ENCODE results near the gene PLEKHD1.
"Not testable (repeated sequence)": the region's sequence is repeated elsewhere in the genome, so short reads cannot be mapped to it uniquely, and the experiment has no call there.

Gene PLEKHD1

DNA sequence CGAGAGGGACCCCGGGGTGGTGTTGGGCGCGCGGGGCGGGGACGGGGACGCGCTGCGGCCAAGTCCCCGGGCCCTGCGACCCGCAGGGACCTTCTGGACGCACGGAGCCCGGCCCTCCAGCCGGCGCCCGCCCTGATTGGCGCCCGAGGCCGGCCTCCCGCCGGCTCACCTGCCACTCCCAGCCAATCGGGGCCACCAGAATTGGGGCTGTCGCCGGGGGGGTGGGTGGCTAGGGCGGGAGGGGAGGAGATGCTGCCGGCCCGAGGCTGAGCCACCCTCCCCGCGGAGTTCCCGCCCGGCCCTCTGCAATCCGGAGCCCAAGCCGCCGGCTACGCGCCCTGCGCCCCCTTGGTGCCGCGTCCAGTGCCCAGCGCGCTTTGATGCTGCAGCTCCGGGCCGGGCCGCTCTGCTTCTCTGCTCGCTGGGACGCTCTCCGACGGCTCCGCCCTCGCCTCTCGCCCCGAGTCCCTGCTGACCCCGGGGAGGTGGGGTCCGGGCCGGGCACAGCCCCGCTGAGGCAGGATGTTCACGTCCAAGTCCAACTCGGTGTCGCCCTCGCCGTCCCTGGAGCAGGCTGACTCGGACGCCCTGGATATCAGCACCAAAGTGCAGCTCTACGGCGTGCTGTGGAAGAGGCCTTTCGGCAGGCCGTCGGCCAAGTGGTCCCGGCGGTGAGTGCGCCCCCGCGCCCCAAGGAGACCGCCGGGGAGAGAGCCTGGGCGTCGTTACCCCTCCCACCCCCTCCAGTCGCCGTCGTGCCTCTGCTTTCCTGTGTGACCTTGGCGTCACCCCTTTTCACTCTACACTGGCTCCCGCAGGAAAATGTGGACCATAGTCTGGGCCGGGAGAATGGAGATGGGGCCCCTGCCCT is at the start of gene PLEKHD1:
Gene PLEKHD1, plus strand, starts transcription at position 285 of the 871 bp plus-strand sequence. Its CDS starts 238 bp downstream, at position 523.
- no peak for DNase-seq (ENCODE audit: low read depth)

DNA sequence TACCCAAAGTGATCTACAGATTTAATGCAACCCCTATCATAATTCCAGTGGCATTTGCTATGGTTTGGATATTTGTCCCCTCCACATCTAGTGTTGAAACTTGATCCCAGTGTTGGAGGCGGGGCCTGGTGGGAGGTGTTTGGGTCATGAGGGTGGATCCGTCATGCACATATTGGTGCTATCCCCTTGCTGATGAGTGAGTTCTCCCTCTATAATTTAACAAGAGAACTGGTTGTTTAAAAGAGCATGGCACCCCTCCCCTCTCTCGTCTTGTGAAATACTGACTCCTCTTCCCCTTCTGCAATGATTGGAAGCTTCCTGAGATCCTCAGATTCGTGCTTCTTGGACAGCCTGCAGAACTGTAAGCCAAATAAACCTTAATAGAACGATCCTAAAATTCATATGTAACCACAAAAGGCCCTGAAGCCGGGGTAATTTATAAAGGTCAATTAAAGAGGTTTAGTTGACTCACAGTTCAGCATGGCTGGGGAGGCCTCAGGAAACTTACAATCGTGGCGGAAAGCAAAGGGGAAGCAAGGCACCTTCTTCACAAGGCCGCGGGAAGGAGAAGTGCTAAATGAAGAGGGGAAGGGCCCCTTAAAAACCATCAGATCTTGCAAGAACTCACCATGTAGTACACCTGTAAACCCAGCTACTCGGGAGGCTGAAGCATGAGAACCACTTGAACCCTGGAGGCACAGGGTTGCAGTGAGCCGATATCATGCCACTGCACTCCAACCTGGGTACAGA is 44.8 kb upstream of the PLEKHD1 start:
- DNase-seq (ENCODE audit: low read depth), result no peak

DNA sequence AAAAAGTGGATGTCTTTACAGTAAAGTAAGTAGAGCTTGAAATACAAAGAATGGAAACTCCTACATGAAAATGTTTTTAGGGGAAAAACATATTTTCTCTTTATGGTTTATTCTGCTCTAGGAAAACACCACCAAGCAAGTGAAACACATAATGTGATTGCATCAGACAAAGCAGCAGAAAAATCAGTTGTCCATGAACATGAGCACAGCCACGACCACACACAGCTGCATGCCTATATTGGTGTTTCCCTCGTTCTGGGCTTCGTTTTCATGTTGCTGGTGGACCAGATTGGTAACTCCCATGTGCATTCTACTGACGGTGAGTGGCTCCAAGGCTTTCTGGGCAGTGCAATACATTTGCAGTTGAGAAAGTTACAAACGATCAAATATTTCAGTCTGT is 42.6 kb upstream of the PLEKHD1 start:
- DNase-seq (ENCODE audit: low read depth), result no peak

DNA sequence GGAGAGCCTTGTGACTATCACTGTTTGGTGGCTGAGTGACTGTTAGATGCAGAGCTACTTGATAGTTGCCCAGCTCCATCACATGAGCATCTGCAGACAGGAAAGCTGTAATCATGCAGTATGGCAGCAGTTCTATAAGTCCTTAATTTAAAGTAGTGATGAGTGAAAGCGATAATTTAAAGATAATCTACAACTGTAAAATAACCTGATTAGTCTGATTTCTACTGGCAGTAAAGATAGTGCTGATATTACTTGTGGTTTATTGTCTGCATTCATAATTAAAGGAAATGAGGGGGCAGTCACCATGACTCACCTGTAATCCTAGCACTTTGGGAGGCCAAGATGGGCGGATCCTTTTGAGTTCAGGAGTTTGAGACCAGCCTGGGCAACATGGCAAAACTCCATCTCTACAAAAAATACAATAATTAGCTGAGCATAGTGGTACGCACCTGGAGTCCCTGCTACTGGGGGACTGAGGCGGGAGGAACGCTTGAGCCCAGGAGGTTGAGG is 41.2 kb upstream of the PLEKHD1 start:
- DNase-seq (ENCODE audit: low read depth), result no peak

DNA sequence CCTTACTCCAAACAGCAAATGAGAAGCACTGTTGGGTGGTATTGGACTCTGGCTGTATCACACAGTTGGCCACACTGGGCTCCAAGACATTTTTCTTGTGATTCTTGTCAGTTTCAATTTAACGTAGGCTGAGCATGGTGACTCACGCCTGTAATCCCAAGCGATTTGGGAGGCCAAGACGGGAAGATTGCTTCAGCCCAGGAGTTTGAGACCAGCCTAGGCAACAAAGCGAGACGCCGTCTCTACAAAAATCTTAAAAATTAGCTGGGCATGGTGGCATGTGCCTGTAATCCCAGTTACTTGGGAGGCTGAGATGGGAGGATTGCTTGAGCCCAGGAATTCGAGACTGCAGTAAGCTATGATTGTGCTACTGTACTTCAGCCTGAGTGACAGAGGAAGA is 35.3 kb upstream of the PLEKHD1 start:
- DNase-seq (ENCODE audit: low read depth), result no peak

DNA sequence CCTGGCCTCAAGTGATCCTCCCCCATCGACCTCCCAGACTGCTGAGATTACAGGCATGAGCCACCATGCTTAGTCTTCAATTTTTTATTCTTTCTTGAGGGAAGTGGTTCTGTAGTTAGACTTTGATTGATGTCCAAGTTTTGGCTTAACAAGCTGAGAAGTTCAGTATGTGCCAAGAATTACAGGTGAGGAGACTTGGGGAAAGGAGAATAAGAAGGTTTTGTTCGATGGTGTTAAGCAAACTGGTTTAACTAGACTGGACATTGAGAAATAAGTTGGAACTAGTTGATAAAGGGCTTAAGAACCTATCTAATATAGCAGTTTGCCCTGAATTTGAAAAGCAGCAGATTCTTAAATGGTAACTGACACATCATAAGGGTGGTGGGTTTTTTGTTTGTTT is 32.6 kb upstream of the PLEKHD1 start:
- DNase-seq (ENCODE audit: low read depth), result no peak

DNA sequence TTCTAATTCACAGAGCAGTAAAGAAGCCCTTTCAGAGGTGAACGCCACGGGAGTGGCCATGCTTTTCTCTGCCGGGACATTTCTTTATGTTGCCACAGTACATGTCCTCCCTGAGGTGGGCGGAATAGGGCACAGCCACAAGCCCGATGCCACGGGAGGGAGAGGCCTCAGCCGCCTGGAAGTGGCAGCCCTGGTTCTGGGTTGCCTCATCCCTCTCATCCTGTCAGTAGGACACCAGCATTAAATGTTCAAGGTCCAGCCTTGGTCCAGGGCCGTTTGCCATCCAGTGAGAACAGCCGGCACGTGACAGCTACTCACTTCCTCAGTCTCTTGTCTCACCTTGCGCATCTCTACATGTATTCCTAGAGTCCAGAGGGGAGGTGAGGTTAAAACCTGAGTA is 26.2 kb upstream of the PLEKHD1 start:
- no peak for DNase-seq (ENCODE audit: low read depth)

DNA sequence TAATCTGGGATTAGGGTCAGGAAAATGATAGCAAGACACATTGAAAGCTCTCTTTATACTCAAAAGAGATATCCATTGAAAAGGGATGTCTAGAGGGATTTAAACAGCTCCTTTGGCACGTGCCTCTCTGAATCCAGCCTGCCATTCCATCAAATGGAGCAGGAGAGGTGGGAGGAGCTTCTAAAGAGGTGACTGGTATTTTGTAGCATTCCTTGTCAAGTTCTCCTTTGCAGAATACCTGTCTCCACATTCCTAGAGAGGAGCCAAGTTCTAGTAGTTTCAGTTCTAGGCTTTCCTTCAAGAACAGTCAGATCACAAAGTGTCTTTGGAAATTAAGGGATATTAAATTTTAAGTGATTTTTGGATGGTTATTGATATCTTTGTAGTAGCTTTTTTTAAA is 25.4 kb upstream of the PLEKHD1 start:
- DNase-seq (ENCODE audit: low read depth), result no peak

DNA sequence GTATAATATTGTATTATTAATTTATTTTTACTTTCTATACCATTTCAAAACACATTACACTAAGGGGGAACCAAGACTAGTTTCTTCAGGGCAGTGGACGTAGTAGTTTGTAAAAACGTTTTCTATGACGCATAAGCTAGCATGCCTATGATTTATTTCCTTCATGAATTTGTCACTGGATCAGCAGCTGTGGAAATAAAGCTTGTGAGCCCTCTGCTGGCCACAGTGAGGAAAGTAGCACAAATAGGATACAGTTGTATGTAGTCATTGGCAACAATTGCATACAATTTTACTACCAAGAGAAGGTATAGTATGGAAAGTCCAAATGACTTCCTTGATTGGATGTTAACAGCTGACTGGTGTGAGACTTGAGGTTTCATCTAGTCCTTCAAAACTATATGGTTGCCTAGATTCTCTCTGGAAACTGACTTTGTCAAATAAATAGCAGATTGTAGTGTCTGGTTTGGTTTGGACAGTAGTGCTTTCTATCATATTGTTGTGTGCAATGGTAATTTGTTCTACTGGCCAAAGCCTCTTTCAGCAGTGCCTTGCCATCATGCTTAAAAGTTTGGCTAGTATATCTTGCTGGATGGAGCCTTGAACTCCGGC is 24.3 kb upstream of the PLEKHD1 start:
- DNase-seq (ENCODE audit: low read depth), result peak; percentile 85

DNA sequence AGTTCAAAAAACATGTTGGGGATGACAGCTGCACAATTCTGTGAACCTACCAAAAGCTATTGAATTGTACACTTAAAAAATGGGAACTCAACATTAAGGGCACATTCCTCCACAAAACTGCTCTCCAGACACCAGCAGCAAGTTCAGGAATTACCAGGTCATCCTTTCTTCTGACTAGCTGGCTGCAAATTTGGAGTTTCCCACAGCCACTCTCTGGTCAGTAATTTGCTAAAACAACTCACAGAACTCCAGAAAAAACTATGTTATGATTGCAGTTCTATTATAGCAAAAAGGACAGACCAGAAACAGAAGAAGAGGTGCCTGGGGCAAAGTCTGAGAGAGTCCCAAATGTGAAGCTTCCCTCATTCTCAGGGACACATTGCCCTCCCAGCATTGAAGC is 20.1 kb upstream of the PLEKHD1 start:
- no peak for DNase-seq (ENCODE audit: low read depth)

DNA sequence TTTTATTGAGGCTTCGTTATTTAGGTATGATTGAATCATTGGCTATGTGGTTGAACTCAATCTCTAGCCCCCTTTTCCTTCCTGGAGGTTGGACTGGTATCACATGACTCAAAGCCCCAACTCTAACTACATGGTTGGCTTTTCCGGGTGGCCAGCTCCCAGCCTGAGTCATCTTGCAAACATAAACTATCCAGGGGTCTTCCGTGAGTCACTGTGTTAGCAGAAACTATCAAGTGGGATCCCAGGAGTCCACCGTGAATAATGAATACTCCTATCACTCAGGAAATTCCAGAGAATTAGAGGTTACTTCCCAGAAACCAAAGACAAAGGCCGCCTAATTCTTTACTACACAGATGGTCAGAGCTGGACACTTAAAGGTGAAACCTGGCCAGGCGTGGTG is 19.7 kb upstream of the PLEKHD1 start:
- DNase-seq (ENCODE audit: low read depth), result no peak

DNA sequence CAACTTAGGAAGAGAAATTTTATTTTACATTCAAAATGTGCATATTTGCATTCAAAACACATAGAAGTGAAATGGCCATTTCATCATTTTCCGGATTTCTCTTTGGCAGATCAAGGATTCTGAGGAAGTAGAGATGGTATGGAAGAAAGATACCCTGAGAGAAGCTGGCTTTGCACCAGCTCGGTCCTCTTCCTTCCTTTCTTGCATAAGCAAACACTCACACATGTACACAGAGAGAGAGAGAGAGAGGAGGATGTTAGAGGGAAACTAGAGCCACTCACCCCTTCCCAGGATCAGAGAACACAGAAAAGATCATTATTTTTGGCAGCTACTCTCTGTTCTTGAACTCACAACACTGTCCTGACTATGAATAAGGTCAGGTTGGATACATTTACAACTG is 15.6 kb upstream of the PLEKHD1 start:
- DNase-seq (ENCODE audit: low read depth), result no peak

DNA sequence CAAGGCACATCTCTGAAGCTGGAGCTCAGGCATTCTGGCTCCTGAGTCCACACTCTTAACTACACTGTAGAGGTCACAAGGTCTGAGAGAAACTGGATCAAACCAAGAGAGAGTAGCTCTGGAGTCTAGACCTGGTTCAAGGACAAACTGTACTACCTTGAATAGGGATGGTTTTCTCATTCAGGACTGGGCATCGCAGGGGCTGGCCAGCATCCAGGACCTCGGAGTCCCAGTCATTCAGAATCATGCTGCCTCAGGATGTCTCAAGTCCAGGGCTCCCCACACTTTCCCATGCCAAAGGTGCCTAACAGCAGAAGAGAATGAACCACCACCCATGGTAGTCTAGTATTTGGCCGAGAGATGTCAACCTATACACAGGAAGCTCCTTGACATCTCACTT is 13.1 kb upstream of the PLEKHD1 start:
- no peak for DNase-seq (ENCODE audit: low read depth)

DNA sequence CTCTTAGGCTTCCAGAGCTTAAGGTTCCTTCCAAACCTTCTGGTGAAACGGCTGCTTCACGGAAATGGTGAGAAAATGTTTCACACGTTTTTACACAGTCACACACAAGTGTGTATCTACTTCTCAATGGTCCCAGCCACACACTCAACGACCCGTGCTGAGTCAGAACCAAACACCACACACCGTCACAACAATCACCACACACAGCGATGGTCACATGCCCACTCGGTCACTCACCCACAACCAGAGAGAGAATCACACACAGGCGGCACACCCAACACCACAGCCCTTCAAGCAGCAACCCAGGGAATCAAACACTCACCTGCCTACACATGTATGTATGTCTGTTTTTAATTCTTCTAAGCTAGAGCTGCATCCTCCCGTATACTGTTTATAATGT is 12.6 kb upstream of the PLEKHD1 start:
- DNase-seq (ENCODE audit: low read depth), result no peak

DNA sequence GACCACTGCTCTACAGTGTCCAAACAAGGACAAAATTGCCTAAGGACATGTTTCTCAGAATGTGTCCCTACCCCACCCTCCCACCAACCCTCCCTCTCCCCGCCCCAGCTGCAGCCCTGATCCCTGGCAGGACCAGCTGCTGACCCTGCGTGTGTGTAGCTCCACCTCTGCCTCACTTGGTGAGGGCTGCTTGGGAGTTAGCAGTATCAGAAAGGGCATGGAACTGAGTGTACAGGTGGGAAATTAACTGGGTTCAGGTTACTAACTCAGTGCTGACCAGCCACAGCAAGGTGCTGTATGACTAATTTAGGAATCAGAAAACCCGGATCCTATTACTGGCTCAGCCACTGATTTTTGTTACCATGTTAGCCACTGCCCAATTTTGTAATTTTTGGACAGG is 11.3 kb upstream of the PLEKHD1 start:
- DNase-seq (ENCODE audit: low read depth), result no peak

DNA sequence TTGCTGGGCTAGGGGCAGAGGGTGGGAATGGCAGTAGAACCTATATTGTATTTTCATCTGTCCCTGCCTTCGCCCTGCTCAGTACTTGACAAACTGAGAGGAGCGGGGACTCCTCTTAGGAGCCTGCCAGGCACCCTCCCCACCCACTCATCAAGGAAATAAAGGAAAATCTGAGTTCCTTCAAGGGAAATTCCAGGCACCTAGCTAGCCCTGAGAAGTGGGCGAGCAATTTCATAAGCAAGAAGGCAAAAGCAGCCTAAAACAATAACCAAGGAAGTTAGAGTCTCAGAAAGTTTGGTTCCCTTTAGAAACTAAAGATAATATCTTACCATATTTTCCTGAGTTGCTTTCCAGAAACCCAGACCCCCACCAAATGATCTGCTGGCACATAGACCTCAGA is 10.6 kb upstream of the PLEKHD1 start:
- DNase-seq (ENCODE audit: low read depth), result no peak

DNA sequence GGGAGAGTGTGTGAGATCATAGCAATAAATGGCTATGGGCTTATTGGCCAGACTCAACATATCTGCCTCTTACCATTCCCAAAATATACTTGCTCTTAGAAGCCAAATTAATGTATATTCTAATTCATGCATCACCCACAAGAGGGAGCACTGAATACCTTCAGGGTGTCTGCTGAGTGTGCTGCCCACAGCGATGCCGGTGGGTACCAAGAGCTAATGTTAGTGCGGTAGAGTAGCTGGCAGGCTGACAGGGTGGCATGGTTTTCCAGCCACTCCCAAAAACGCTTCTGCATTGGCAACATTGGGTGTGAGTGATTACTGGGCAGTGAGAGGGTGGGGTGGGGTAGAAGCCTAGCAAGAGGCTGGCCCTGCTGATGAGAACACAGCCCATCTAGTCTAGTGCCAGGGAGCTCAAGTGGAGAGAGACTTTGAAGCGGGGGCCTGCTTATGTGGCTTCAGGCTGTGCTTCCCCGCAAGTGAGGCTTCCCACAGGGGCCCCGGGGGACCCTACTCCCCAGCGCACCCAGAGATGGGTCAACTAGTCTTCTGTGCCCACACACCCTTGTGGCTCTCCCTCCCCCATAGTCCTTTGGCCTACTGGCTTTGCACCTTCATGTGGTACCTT is 9.2 kb upstream of the PLEKHD1 start:
- DNase-seq (ENCODE audit: low read depth), result no peak

DNA sequence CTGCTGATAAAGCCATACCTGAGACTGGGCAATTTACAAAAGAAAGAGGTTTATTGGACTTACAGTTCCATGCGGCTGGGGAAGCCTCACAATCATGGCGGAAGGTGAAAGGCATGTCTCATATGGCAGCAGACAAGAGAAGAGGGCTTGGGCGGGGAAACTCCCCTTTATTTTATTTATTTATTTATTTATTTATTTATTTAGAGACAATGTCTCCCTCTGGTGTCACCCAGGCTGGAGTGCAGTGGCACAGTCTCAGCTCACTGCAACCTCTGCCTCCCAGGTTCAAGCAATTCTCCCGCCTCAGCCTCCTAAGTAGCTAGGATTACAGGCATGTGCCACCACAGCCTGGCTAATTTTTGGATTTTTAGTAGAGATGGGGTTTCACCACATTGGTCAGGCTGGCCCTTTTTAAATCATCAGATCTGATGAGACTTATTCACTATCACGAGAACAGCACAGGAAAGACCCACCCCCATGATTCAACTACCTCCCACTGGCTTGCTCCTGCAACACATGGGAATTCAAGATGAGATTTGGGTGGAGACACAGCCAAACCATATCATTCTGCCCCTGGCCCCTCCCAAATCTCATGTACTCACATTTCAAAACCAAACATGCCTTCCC is 7.6 kb upstream of the PLEKHD1 start:
- DNase-seq (ENCODE audit: low read depth), result not testable (repeated sequence)

DNA sequence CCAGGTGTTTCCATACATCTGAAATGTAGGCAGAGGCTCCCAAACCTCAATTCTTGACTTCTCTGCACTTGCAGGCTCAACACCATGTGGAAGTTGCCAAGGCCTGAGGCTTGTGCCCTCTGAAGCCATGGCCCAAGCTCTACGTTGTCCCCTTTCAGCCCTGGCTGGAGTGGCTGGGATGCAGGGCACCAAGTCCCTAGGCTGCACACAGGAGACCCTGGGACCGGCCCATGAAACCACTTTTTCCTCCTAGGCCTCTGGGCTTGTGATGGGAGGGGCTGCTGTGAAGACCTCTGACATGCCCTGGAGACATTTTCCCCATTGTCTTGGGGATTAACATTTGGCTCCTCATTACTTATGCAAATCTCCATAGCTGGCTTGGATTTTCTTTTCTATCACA is 6.5 kb upstream of the PLEKHD1 start:
- not testable (repeated sequence) for DNase-seq (ENCODE audit: low read depth)

DNA sequence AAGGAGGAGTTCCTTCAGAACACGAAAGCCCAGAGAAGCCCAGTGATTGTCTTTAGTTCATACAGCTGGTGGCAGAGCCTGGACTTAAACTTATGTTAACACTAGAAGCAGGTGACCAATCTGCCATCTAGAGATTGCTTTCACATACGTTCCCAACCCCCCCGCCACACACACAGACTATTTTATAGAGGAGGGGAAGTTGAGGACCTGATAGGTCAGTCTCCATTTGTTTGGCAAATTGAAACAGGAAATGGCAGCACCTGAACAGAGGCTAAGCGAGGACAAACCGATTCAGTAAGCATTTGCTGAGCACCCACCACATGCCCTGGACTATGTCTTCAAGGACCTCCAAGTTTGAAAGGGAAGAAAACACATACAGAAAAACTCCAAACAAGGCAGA is 4.8 kb upstream of the PLEKHD1 start:
- no peak for DNase-seq (ENCODE audit: low read depth)

DNA sequence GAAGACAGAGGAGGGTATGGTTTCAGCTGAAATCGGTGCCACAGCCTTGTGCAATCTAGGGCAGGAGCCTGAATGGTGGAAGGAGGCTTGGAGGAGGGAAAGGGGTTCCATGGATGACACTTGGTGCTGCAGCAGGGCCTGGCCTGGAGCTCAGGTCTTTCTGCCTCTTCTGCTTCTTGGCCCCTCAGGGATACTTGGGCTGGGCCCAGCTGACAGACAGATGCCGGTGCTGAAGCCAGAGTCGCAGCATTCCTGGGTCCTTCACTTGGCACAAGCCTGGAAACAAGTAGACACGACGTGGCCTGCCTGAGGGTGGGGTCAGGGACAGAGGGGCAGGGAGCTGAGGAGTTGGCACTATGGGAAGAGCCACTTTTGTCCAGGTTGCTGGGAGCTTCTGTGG is 4.4 kb upstream of the PLEKHD1 start:
- DNase-seq (ENCODE audit: low read depth), result no peak

Measured in fibroblast of gingiva (primary cell).